Adrenal gland (tissue), 12 donors: ENCODE data around the gene AHDC1. TPM values are rescaled to one million over a fixed set of nuclear protein-coding genes. Genes with fewer than 3 reads are reported as not detected.

Source experiments
- DNase-seq, 7 donors: peaks; one replicate each; pipeline ENCODE4 v3.0.0-alpha.2; 2019 to 2020
- H3K27ac ChIP-seq, 5 donors: fragments of 200-600 bp; sonication (generic) in 4 of 5; 1 replicate in 3 of 5; 2 replicates in 2 of 5; pipeline versions ENCODE4 v1.5.1 to v1.8.0; 2016 to 2020; ENCODE audit warnings: mild to moderate bottlenecking in 1 of 5
- H3K27me3 ChIP-seq: fragments of 200-600 bp; 2 replicates; pipeline ENCODE4 v1.8.0; 2021
- H3K36me3 ChIP-seq, 2 donors: fragments of 200-600 bp; replicated peaks in 1 of 2; 1 replicate in 1 of 2; 2 replicates in 1 of 2; pipeline versions ENCODE4 v1.5.1 to v1.8.0; 2018 to 2022
- H3K4me1 ChIP-seq, 2 donors: fragments of 200-600 bp; replicated peaks in 1 of 2; 1 replicate in 1 of 2; 2 replicates in 1 of 2; pipeline versions ENCODE4 v1.5.1 to v1.8.0; 2018 to 2021
- H3K4me3 ChIP-seq, 4 donors: fragments of 200-600 bp; sonication (generic) in 3 of 4; one replicate each; pipeline ENCODE4 v1.5.1; 2016 to 2018
- H3K9me3 ChIP-seq, 3 donors: fragments of 200-600 bp; sonication (generic) in 1 of 3; replicated peaks in 1 of 3; 1 replicate in 2 of 3; 2 replicates in 1 of 3; pipeline versions ENCODE4 v1.5.1 to v1.8.0; 2016 to 2021
- CTCF ChIP-seq, 6 experiments: fragments of 450-650 bp in 4 of 6; fragments of 200-600 bp in 2 of 6; sonication (generic) in 1 of 6; IDR thresholded peaks; 1 replicate in 5 of 6; 2 replicates in 1 of 6; pipeline versions ENCODE4 v1.5.1 to v1.8.0; 2016 to 2021; ENCODE audit warnings: antibody characterized with exemption in 6 of 6, mild to moderate bottlenecking in 2 of 6, moderate library complexity in 1 of 6
- POLR2A ChIP-seq, 2 donors: fragments of 450-650 bp; IDR thresholded peaks; one replicate each; pipeline ENCODE4 v1.6.1; 2017; ENCODE audit warnings: antibody characterized with exemption in 2 of 2, mild to moderate bottlenecking in 2 of 2, moderate library complexity in 1 of 2
- WGBS, 4 donors: extraction: QIAGEN DNeasy Blood & Tissue Kit in 2 of 4; methylation state at CpG; one replicate each; pipeline versions ENCODE4 v1.1.5 to v1.1.7; 2013 to 2017; 5-methylcytosine and 5-hydroxymethylcytosine counted together
- intact Hi-C, 2 donors: fragments of 100-400 bp; cut with DNase I; formaldehyde crosslinking; loops; one replicate each; pipeline versions ENCODE4 v1.14.1 to v1.15.0; 2022 to 2023
- polyA plus RNA-seq, 3 donors: library from polyadenylated mRNA; stranded (reverse); fragments of 200-250 nt in 2 of 3; fragments of 350-450 nt in 1 of 3; fragmentation: Illumina TruSeq in 1 of 3; extraction: RNeasy Lipid Tissue Mini Kit (QIAGEN cat#74804) in 1 of 3; gene quantifications; one replicate each; pipeline ENCODE4 v1.2.3, GENCODE V29; 2013 to 2014
- total RNA-seq, 9 donors: library from RNA; depleted of rRNA in 4 of 9; stranded (reverse); fragments of >200 nt in 4 of 9; fragments of 120-200 nt in 1 of 9; fragmentation: NEBNext Ultra II Directional in 1 of 9; extraction: Animal tissue kit (Norgen Biotek cat#: 25700) in 1 of 9; gene quantifications; one replicate each; pipeline versions ENCODE4 v1.1.0 to v1.2.4, GENCODE V29; 2013 to 2023
- donor health status: healthy with polysubstance abuse.
- donor health status: Bipolar disorder and iron deficiency.
- donor health status: DM: yes; HTN: yes; CAD: no.
- donor health status: DM: no; HTN: no; CAD: no.
- donor health status: DM: no; HTN: no; CAD: no.
- donor health status: DM: yes; HTN: yes; CAD: no.

The AHDC1 gene
- total and polyA plus RNA-seq, 12 donors = 10.4 to 111 (median 61.3) TPM

GRCh38 chr1:27583479-27583878 lies 20.5 kb downstream of the AHDC1 start:
- intact Hi-C loops = no loop called here
- H3K9me3 ChIP-seq = no peaks in the 10 kb centered on the region
- TF ChIP-seq CTCF (IDR thresholded peaks at IDR 0.05) (no peak), POLR2A (IDR thresholded peaks at IDR 0.05) (no peak)
- H3K27ac ChIP-seq = peak overlapping the region in 3 of 5 donors; percentile 57 to 96 (median 83)
- no peaks in the 10 kb centered on the region for H3K36me3 ChIP-seq
- no peaks in the 10 kb centered on the region for H3K27me3 ChIP-seq
- WGBS, 4 donors = 31 to 39% (median 36%) methylated on average over 3 of the region's 3 CpGs
- H3K4me3 ChIP-seq = peak overlapping the region in 1 of 4 donors; percentile 15
- no peak for DNase-seq
- peaks cover 41 to 98% of the 10 kb centered on the region in 2 donors for H3K4me1 ChIP-seq

- no peaks in the 10 kb centered on the region for H3K9me3 ChIP-seq
- no peaks in the 10 kb centered on the region for H3K27me3 ChIP-seq
- WGBS, 4 donors = 27 to 39% (median 34%) methylated on average over 6 of the region's 6 CpGs
- H3K4me3 ChIP-seq = no peak overlapping the region
- peaks cover 36 to 98% of the 10 kb centered on the region in 2 donors for H3K4me1 ChIP-seq
- H3K36me3 ChIP-seq = no peaks in the 10 kb centered on the region
- peak overlapping the region in 4 of 5 donors; percentile 57 to 96 (median 78) for H3K27ac ChIP-seq
- TF ChIP-seq POLR2A (IDR thresholded peaks at IDR 0.05) (no peak), CTCF (IDR thresholded peaks at IDR 0.05) (no peak)
- DNase-seq = peak in 5 of 7 donors; percentile 59 to 79 (median 68)
- intact Hi-C loops = no loop called here
Observed at GRCh38 chr1:27581823-27582243, 22.1 kb downstream of the AHDC1 start.

- TF ChIP-seq CTCF (IDR thresholded peaks at IDR 0.05) = no peak
- no peak for TF ChIP-seq POLR2A (IDR thresholded peaks at IDR 0.05)
- H3K27me3 ChIP-seq = no peaks in the 10 kb centered on the region
- H3K9me3 ChIP-seq = no peaks in the 10 kb centered on the region
- intact Hi-C loops = no loop called here
- peaks cover 60 to 94% of the 10 kb centered on the region in 2 donors for H3K4me1 ChIP-seq
- no peak overlapping the region for H3K4me3 ChIP-seq
- peak overlapping the region in 4 of 5 donors; percentile 35 to 96 (median 64) for H3K27ac ChIP-seq
- 38 to 52% (median 47%) methylated on average over 3 to 4 of the region's 4 CpGs for WGBS, 4 donors
- DNase-seq = peak in 1 of 7 donors; percentile 44
- H3K36me3 ChIP-seq = no peaks in the 10 kb centered on the region
Observed at GRCh38 chr1:27577504-27578188, 26.3 kb downstream of the AHDC1 start.

- Histone ChIP-seq H3K36me3 (no peaks in the 10 kb centered on the region), H3K27ac (peak overlapping the region in 4 of 5 donors; percentile 77 to 96 (median 92)), H3K27me3 (no peaks in the 10 kb centered on the region), H3K4me3 (no peak overlapping the region), H3K9me3 (no peaks in the 10 kb centered on the region), H3K4me1 (peaks cover 60 to 94% of the 10 kb centered on the region in 2 donors)
- TF ChIP-seq POLR2A (IDR thresholded peaks at IDR 0.05) (no peak), CTCF (IDR thresholded peaks at IDR 0.05) (no peak)
- WGBS, 4 donors = 49 to 56% (median 52%) methylated on average over 2 to 7 of the region's 7 CpGs
- DNase-seq = no peak
- intact Hi-C loops = no loop called here
Observed at GRCh38 chr1:27576806-27577227, 27.1 kb downstream of the AHDC1 start.
